ENCODE data around the gene ZRANB3. TPM values are rescaled to one million over a fixed set of nuclear protein-coding genes. Genes with fewer than 3 reads are reported as not detected.

The ZRANB3 gene
- total RNA-seq, 1 donor from 2014 or later: 8.5 TPM

DNA sequence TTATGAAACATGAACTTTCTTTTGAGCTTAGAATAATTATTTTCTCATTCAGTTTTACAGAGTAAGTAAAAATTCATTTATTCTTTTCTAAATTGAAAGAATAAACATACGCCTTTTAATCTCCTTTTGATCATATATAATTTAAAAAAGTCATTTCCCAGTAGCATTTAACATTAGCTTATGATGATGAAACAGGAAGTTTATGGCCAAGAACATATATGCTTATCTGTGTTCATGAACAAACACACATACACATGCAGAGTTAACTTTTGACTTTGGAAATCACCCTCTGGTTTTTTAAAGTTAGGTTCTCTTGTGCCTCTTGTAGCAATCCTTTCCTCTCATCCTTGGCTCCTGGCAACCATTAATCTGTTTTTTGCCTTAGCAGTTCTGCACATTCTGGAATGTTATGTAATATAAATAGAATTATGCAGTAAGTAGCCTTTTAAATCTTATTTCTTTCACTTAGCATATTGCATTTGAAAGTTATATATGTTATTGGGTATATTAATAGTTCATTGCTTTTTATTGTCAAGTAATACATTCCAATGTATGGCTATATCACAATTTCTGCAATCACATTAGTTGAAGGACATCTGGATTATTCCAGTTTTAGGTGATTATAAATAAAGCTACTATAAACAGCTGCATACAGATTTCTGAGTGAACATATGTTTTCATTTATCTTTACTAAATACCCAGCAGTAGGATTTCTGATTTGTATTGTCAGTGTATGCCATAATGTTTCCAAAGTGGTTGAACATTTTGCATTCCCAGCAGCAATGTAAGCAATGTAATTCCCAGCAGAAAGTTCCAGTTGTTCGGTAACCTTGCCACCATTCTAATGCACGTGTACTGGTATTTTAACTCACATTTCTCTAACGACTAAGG is 210.3 kb downstream of the ZRANB3 start:
- no peaks in the 10 kb centered on the region for H3K27me3 ChIP-seq (ENCODE audit: control insufficient read depth, insufficient read depth, low read length)
- no peaks in the 10 kb centered on the region for H3K36me3 ChIP-seq (ENCODE audit: control insufficient read depth, insufficient read depth, low read length)
- no peak overlapping the region for H3K4me3 ChIP-seq (ENCODE audit: low read depth, low read length)
- DNase-seq (ENCODE audit: low read depth): no peak
- TF ChIP-seq CTCF (IDR thresholded peaks at IDR 0.05; ENCODE audit: insufficient read depth, low read length, poor library complexity, severe bottlenecking): no peak

- no peak for TF ChIP-seq CTCF (IDR thresholded peaks at IDR 0.05; ENCODE audit: insufficient read depth, low read length, poor library complexity, severe bottlenecking)
- no peak for DNase-seq (ENCODE audit: low read depth)
- Histone ChIP-seq H3K36me3 (ENCODE audit: control insufficient read depth, insufficient read depth, low read length) (no peaks in the 10 kb centered on the region), H3K27me3 (ENCODE audit: control insufficient read depth, insufficient read depth, low read length) (no peaks in the 10 kb centered on the region), H3K4me3 (ENCODE audit: low read depth, low read length) (no peak overlapping the region)
Observed at GRCh38 chr2:135318808-135319207, 212.2 kb downstream of the ZRANB3 start.

GRCh38 chr2:135317375-135317774 is 213.6 kb downstream of the ZRANB3 start:
- no peak for TF ChIP-seq CTCF (IDR thresholded peaks at IDR 0.05; ENCODE audit: insufficient read depth, low read length, poor library complexity, severe bottlenecking)
- no peak overlapping the region for H3K4me3 ChIP-seq (ENCODE audit: low read depth, low read length)
- no peak for DNase-seq (ENCODE audit: low read depth)

GRCh38 chr2:135311962-135312361 is 219.1 kb downstream of the ZRANB3 start:
- H3K36me3 ChIP-seq (ENCODE audit: control insufficient read depth, insufficient read depth, low read length): no peaks in the 10 kb centered on the region
- no peak for DNase-seq (ENCODE audit: low read depth)
- no peak for TF ChIP-seq CTCF (IDR thresholded peaks at IDR 0.05; ENCODE audit: insufficient read depth, low read length, poor library complexity, severe bottlenecking)
- H3K27me3 ChIP-seq (ENCODE audit: control insufficient read depth, insufficient read depth, low read length): no peaks in the 10 kb centered on the region
- H3K4me3 ChIP-seq (ENCODE audit: low read depth, low read length): no peak overlapping the region

More at GRCh38 chr2:135317375-135317774, 213.6 kb downstream of the ZRANB3 start:
- H3K27me3 ChIP-seq (ENCODE audit: control insufficient read depth, insufficient read depth, low read length): no peaks in the 10 kb centered on the region
- no peaks in the 10 kb centered on the region for H3K36me3 ChIP-seq (ENCODE audit: control insufficient read depth, insufficient read depth, low read length)

GRCh38 chr2:135311268-135311667 is 219.8 kb downstream of the ZRANB3 start:
- no peaks in the 10 kb centered on the region for H3K27me3 ChIP-seq (ENCODE audit: control insufficient read depth, insufficient read depth, low read length)
- H3K36me3 ChIP-seq (ENCODE audit: control insufficient read depth, insufficient read depth, low read length): no peaks in the 10 kb centered on the region
- no peak overlapping the region for H3K4me3 ChIP-seq (ENCODE audit: low read depth, low read length)
- DNase-seq (ENCODE audit: low read depth): no peak
- TF ChIP-seq CTCF (IDR thresholded peaks at IDR 0.05; ENCODE audit: insufficient read depth, low read length, poor library complexity, severe bottlenecking): no peak
